PC-3 (cell line): ENCODE results near the gene MAML3.

Source experiments
- EZH2 ChIP-seq: fragments of 300-600 bp; sonication (generic); IDR thresholded peaks from one replicate; pipeline ENCODE4 v1.6.1; 2017; ENCODE audit warnings: antibody characterized with exemption, mild to moderate bottlenecking, low read length; ENCODE audit not compliant: unreplicated experiment
- EZH2phosphoT487 ChIP-seq: fragments of 300-600 bp; sonication (generic); IDR thresholded peaks from 2 replicates; pipeline ENCODE4 v1.6.1; 2018; ENCODE audit warnings: mild to moderate bottlenecking, antibody characterized with exemption, low read length, borderline replicate concordance
- TF ChIP-seq, protein P1 (sequence below): fragments of 300-600 bp; sonication (generic); conservative IDR thresholded peaks from 2 replicates; pipeline ENCODE4 v1.5.1; 2017; ENCODE audit warnings: antibody characterized with exemption, low read depth, mild to moderate bottlenecking, low read length

DNA sequence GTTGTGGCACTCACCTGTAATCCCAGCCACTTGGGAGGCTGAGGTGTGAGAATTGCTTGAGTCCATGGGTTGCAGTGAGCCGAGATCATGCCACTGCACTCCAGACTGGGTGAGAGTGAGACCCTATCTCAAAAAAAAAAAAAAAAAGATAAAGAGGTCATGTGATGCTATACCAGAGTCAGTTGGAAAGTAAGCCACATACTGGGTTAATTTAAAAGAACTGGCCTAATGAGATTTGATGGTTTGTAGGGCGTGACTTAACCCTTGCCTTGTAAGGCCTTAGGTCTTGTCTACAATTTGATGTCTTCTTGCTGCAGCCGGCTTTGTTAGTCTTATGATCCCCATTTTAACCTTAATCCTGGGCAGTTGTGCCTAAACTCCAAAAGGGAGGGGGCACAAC is 483.2 kb downstream of the MAML3 start:
- TF ChIP-seq, protein P1, sequence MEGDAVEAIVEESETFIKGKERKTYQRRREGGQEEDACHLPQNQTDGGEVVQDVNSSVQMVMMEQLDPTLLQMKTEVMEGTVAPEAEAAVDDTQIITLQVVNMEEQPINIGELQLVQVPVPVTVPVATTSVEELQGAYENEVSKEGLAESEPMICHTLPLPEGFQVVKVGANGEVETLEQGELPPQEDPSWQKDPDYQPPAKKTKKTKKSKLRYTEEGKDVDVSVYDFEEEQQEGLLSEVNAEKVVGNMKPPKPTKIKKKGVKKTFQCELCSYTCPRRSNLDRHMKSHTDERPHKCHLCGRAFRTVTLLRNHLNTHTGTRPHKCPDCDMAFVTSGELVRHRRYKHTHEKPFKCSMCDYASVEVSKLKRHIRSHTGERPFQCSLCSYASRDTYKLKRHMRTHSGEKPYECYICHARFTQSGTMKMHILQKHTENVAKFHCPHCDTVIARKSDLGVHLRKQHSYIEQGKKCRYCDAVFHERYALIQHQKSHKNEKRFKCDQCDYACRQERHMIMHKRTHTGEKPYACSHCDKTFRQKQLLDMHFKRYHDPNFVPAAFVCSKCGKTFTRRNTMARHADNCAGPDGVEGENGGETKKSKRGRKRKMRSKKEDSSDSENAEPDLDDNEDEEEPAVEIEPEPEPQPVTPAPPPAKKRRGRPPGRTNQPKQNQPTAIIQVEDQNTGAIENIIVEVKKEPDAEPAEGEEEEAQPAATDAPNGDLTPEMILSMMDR = no peak
- TF ChIP-seq EZH2 (no peak), EZH2phosphoT487 (no peak)
